ENCODE results near the gene CTU2. TPM values are rescaled to one million over a fixed set of nuclear protein-coding genes. Genes with fewer than 3 reads are reported as not detected.

Gene CTU2
- total and polyA plus RNA-seq, 2 of the 8 experiments (the other 6 are each of a cell fraction or from before 2014, with no cell fraction given) = 32.7 to 42.9 TPM

DNA sequence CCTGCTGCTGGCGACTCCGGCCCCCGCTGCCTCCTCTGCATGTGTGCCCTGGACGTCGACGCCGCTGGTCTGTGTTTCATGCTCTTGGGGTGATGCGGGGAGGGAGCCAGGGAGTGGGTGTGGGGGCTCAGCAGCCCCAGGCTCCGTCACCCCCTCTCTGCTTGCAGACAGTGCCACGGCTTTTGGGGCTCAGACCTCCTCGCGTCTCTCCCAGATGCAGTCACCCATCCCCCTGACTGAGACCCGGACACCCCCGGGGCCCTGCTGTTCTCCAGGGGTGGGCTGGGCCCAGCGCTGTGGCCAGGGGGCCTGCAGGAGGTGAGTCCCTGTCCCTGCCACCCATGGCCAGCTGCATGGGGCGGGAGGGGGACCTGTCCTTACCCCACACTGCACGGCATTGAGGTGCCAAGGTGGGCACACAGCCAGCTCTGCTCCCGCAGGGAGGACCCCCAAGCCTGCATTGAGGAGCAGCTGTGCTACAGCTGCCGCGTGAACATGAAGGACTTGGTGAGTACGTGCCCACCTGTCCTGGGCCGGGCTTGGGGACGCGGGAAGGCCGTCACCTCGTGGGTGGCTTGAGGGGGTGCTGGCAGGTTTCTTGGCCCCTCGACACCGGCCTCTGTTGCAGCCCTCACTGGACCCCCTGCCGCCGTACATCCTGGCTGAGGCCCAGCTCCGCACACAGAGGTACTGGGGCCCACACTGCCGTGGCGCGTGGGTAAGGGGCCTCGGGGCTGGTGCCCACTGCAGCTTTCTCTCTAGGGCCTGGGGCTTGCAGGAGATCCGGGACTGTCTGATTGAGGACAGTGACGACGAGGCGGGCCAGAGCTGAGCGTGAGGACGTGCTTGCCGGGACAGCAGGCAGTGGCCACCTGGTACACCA lies 8.4 kb downstream of the CTU2 start:
- Histone ChIP-seq H3K27ac (ENCODE audit: low read depth, low read length) (no peak overlapping the region), H2BK12ac (ENCODE audit: low read depth, low read length) (no peak overlapping the region), H2BK120ac (replicated peaks; ENCODE audit: low read depth, low read length) (no peak overlapping the region), H2BK15ac (ENCODE audit: low read length) (no peak overlapping the region), H3K4me2 (ENCODE audit: insufficient read depth in 1 of 2, low read depth in 2 of 2, low read length in 2 of 2) (no peak overlapping the region), H3K36me3 (ENCODE audit: control insufficient read depth in 2 of 4, insufficient read depth in 4 of 4, low read length in 3 of 4) (peaks cover 4 to 31% (median 18%) of the 10 kb centered on the region in 4 experiments; a peak in 5 of 8 replicates), H2AK5ac (ENCODE audit: low read depth, low read length) (no peak overlapping the region), H2BK20ac (ENCODE audit: low read length) (no peak overlapping the region), H3K4ac (replicated peaks; ENCODE audit: insufficient read length, low read depth, low read length) (no peak overlapping the region), H3K9ac (replicated peaks in 1 of 4; ENCODE audit: extremely low read depth in 1 of 4, low read depth in 3 of 4, low read length in 3 of 4) (no peak overlapping the region; a peak in 1 of 7 replicates), H3K23me2 (ENCODE audit: low read depth, low read length) (no peaks in the 10 kb centered on the region), H4K8ac (ENCODE audit: extremely low read depth, insufficient read depth, low read length) (no peak overlapping the region; the same call in 1 of the 2 replicates), H4K91ac (replicated peaks; ENCODE audit: insufficient read length, low read length) (no peak overlapping the region), H3K4me3 (ENCODE audit: extremely low read depth in 1 of 4, insufficient read depth in 2 of 4, low read depth in 3 of 4, low read length in 4 of 4) (no peak overlapping the region), H2AFZ (ENCODE audit: low read length) (no peak overlapping the region), H3K27me3 (replicated peaks in 1 of 4; ENCODE audit: control insufficient read depth in 3 of 4, extremely low read depth in 1 of 4, insufficient read depth in 3 of 4, low read length in 3 of 4) (no peaks in the 10 kb centered on the region), H4K5ac (ENCODE audit: insufficient read length, low read depth, low read length) (no peak overlapping the region), H3K14ac (ENCODE audit: insufficient read length) (no peak overlapping the region), H2BK5ac (ENCODE audit: low read depth, low read length) (no peak overlapping the region), H3K9me3 (ENCODE audit: insufficient read depth in 2 of 2, low read depth in 1 of 2, low read length in 1 of 2) (no peaks in the 10 kb centered on the region), H3K56ac (replicated peaks; ENCODE audit: insufficient read length, low read depth, low read length) (no peak overlapping the region), H3K79me2 (ENCODE audit: control insufficient read depth in 1 of 2, insufficient read depth in 2 of 2, low read length in 2 of 2) (no peaks in the 10 kb centered on the region; a peak in 1 of 4 replicates), H3K23ac (ENCODE audit: insufficient read length) (no peak overlapping the region), H3K4me1 (replicated peaks in 1 of 4; ENCODE audit: control insufficient read depth in 3 of 4, insufficient read depth in 4 of 4, low read length in 3 of 4) (peaks cover 0 to 3% (median 0%) of the 10 kb centered on the region in 4 experiments; a peak in 1 of 7 replicates), H3K18ac (ENCODE audit: extremely low read depth, low read length) (no peak overlapping the region), H4K20me1 (replicated peaks in 1 of 2; ENCODE audit: control insufficient read depth in 1 of 2, insufficient read depth in 2 of 2, low read length in 2 of 2) (peaks cover 6 to 12% of the 10 kb centered on the region in 2 experiments), H3K79me1 (ENCODE audit: low read depth, low read length) (peaks cover 4% of the 10 kb centered on the region)
- TF ChIP-seq NANOG (IDR thresholded peaks at IDR 0.05; ENCODE audit: insufficient read depth, low read depth, low read length, poor library complexity, severe bottlenecking) = no peak
- CTCF ChIA-PET (ENCODE audit: partially characterized antibody) = interaction anchor here (1.5 to 6.3 kb wide), 5 partner anchors 9 to 86 kb away, joined by 4 to 33 read pairs (median 14); partner anchors contain the start of genes CTU2 and RNF166
- no peak for DNase-seq (ENCODE audit: low read depth in 1 of 2, low spot score in 2 of 2)
- POLR2A ChIA-PET (ENCODE audit: partially characterized antibody) = interaction anchor here (1.3 to 1.8 kb wide), 3 partner anchors 9 to 13 kb away, joined by 3 to 8 read pairs (median 4); partner anchors contain the start of genes CTU2 and RNF166
- 91% methylated on average over 26 of the region's 42 CpGs; no CpG with 5 or more reads in 1 of the 2 experiments for WGBS, 2 experiments (ENCODE audit: extremely low coverage in 1 of 2, insufficient coverage in 1 of 2, insufficient read length in 1 of 2, insufficient replicate concordance in 2 of 2, low coverage in 1 of 2, low lambda C conversion rate in 2 of 2, missing lambda C conversion rate in 1 of 2)
- FAIRE-seq = no peak

Measured in H1 (cell line).